GM12878 (cell line): ENCODE results near the gene RPL13A. TPM values are rescaled to one million over a fixed set of nuclear protein-coding genes. Genes with fewer than 3 reads are reported as not detected.

Experiments
- ATF2 ChIP-seq: IDR thresholded peaks from 2 replicates; pipeline ENCODE4 v1.6.1; 2012; ENCODE audit warnings: low read length, inconsistent platforms
- EED ChIP-seq: sonication (generic); IDR thresholded peaks from 2 replicates; pipeline ENCODE4 v1.6.1; 2016; ENCODE audit warnings: antibody characterized with exemption, low read depth
- EP300 ChIP-seq, 2 experiments: fragments of 150-350 bp in 1 of 2; IDR thresholded peaks; 2 replicates each; pipeline ENCODE4 v1.6.1; 2011 to 2012; ENCODE audit warnings: low read depth in 2 of 2, low read length in 2 of 2, borderline replicate concordance in 1 of 2, improper control_type of control experiment in 1 of 2, inconsistent platforms in 1 of 2; ENCODE audit not compliant: control insufficient read depth in 1 of 2
- EZH2 ChIP-seq: IDR thresholded peaks from 2 replicates; pipeline ENCODE4 v1.6.1; 2012; ENCODE audit warnings: low read depth, mild to moderate bottlenecking, control low read depth, inconsistent platforms, low read length, borderline replicate concordance; ENCODE audit not compliant: control insufficient read depth
- FOXM1 ChIP-seq: IDR thresholded peaks from 2 replicates; pipeline ENCODE4 v1.6.1; 2012; ENCODE audit warnings: low read depth, mild to moderate bottlenecking, inconsistent platforms, low read length, moderate library complexity
- GABPA ChIP-seq: IDR thresholded peaks from 2 replicates; pipeline ENCODE4 v1.6.1; 2014; ENCODE audit warnings: antibody characterized with exemption, low read depth, mild to moderate bottlenecking, inconsistent platforms
- HDAC2 ChIP-seq: fragments of 200-600 bp; sonication (generic); IDR thresholded peaks from 2 replicates; pipeline ENCODE4 v1.6.1; 2017
- IRF4 ChIP-seq: IDR thresholded peaks from 2 replicates; pipeline ENCODE4 v1.6.1; 2011; ENCODE audit warnings: low read depth, low read length
- KDM1A ChIP-seq: fragments of 200-600 bp; sonication (generic); IDR thresholded peaks from 2 replicates; pipeline ENCODE4 v1.6.1; 2016; ENCODE audit warnings: borderline replicate concordance
- MEF2A ChIP-seq: IDR thresholded peaks from 2 replicates; pipeline ENCODE4 v1.6.1; 2011; ENCODE audit warnings: low read depth, mild to moderate bottlenecking, low read length, moderate library complexity; ENCODE audit not compliant: insufficient read depth
- NFXL1 ChIP-seq: fragments of 450-650 bp; IDR thresholded peaks from 2 replicates; pipeline ENCODE4 v1.6.1; 2017; ENCODE audit warnings: antibody characterized with exemption, mild to moderate bottlenecking, borderline replicate concordance
- NFYB ChIP-seq: IDR thresholded peaks from 2 replicates; pipeline ENCODE4 v1.6.1; 2011; ENCODE audit warnings: low read depth, mild to moderate bottlenecking, low read length, improper control_type of control experiment, moderate library complexity; ENCODE audit not compliant: insufficient read depth
- NR2C1 ChIP-seq: fragments of 450-650 bp; IDR thresholded peaks from 2 replicates; pipeline ENCODE4 v1.6.1; 2017; ENCODE audit warnings: antibody characterized with exemption, mild to moderate bottlenecking, moderate library complexity
- NR2F1 ChIP-seq: fragments of 450-650 bp; conservative IDR thresholded peaks from 2 replicates; pipeline ENCODE4 v1.6.1; 2017; ENCODE audit warnings: mild to moderate bottlenecking
- NRF1 ChIP-seq: conservative IDR thresholded peaks from 2 replicates; pipeline ENCODE4 v1.6.1; 2011; ENCODE audit warnings: mild to moderate bottlenecking, low read depth, low read length, improper control_type of control experiment
- PKNOX1 ChIP-seq: fragments of 450-650 bp; IDR thresholded peaks from 2 replicates; pipeline ENCODE4 v1.6.1; 2016; ENCODE audit warnings: mild to moderate bottlenecking
- RELB ChIP-seq: fragments of 450-650 bp; IDR thresholded peaks from 2 replicates; pipeline ENCODE4 v1.6.1; 2017; ENCODE audit warnings: low read depth, mild to moderate bottlenecking, moderate library complexity
- SKIL ChIP-seq: fragments of 450-650 bp; IDR thresholded peaks from 2 replicates; pipeline ENCODE4 v1.6.1; 2017; ENCODE audit warnings: mild to moderate bottlenecking, low read depth, inconsistent platforms; ENCODE audit not compliant: poor library complexity, severe bottlenecking
- TARDBP ChIP-seq: IDR thresholded peaks from 2 replicates; pipeline ENCODE4 v1.6.1; 2016; ENCODE audit warnings: borderline replicate concordance
- ZBTB4 ChIP-seq: fragments of 450-650 bp; formaldehyde crosslinking; IDR thresholded peaks from 2 replicates; pipeline ENCODE4 v1.4.0; 2022; ENCODE audit warnings: mild to moderate bottlenecking, moderate library complexity
- polyA plus RNA-seq, 11 experiments: library from polyadenylated mRNA; depleted of rRNA in 4 of 11; unstranded in 6 of 11; stranded (reverse) in 5 of 11; fragments of >200 nt; fragmentation: Nextera tagmentation in 4 of 11; fragmentation: Illumina TruSeq in 1 of 11; extraction: Ambion mirVana in 4 of 11; extraction: Trizol in 1 of 11; gene quantifications; 1 replicate in 1 of 11; 2 replicates in 10 of 11; pipeline versions ENCODE4 v1.2.1 to v1.2.3, GENCODE V29; 2011 to 2016; ENCODE audit warnings: inconsistent platforms in 2 of 11, missing spikeins in 2 of 11, low read depth in 1 of 11
- total RNA-seq, 4 experiments: library from RNA; depleted of rRNA in 3 of 4; stranded (reverse); fragments of >200 nt in 3 of 4; fragmentation: Illumina TruSeq in 1 of 4; extraction: Trizol in 1 of 4; gene quantifications; 2 replicates each; pipeline versions ENCODE4 v1.2.1 to v1.2.3, GENCODE V29; 2013 to 2021

RPL13A gene
- total and polyA plus RNA-seq, 10 of the 15 experiments (the other 5 are each of a cell fraction or from before 2014, with no cell fraction given): 1,426 to 8,961 (median 4,266) TPM

- no peak for TF ChIP-seq TARDBP
- no peak for TF ChIP-seq IRF4
- peak; percentile 90 for TF ChIP-seq NRF1
- no peak for TF ChIP-seq ZBTB4 (CRISPR knock-in tag)
- TF ChIP-seq MEF2A: no peak
- TF ChIP-seq HDAC2: no peak
- TF ChIP-seq NR2F1: no peak; the same call in 1 of the 2 replicates
- no peak for TF ChIP-seq KDM1A
- peak; percentile 81; the same call in 1 of the 2 replicates for TF ChIP-seq NFYB
- peak; percentile 33 for TF ChIP-seq PKNOX1
- peak; percentile 89 for TF ChIP-seq NR2C1
- peak; percentile 69 for TF ChIP-seq FOXM1
- TF ChIP-seq ATF2: no peak; the same call in 1 of the 2 replicates
- TF ChIP-seq EP300 (IDR thresholded peaks at IDR 0.05; ENCODE audit: borderline replicate concordance in 1 of 2, control insufficient read depth in 1 of 2, low read depth in 2 of 2, low read length in 2 of 2): no peak
- TF ChIP-seq EZH2: no peak
- TF ChIP-seq EED: no peak
- peak; percentile 61; the same call in 1 of the 2 replicates for TF ChIP-seq RELB
- no peak for TF ChIP-seq SKIL
- TF ChIP-seq NFXL1: no peak
- peak; percentile 84 for TF ChIP-seq GABPA
Observed at GRCh38 chr19:49487277-49488045, at the start of gene RPL13A (continued).
